NK-92 treated with Interleukin-12 subunit alpha and Interleukin-12 subunit beta, amount 100 ng/mL, for 24 hours (cell line): ENCODE measurements around the gene SLMAP.

Experiments
- DNase-seq: peaks from one replicate; lab custom pipeline; 2025; lab: John Stamatoyannopoulos, UW

Gene SLMAP

DNA sequence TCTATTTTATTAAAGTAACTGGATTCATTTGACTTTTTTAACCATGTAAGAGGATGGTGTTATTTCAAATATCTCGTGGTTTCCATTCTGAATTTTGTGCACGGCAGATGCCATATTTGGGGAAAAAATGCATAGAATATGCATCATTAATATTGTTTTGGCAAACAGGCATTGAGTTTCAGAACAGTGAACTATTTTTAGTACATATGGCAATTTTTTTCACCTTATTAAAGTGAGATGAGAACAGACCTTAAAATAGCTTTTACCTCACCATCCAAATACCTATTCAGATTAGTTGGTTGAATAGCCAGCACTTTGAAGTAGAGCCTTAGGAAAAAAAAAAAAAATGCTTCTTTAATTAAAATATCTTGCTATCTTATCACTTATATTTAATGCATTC is 134.8 kb downstream of the SLMAP start:
- DNase-seq = no peak

- DNase-seq = no peak
These were observed 136.3 kb downstream of the SLMAP start for GRCh38 chr3:57892423-57892822.

DNA sequence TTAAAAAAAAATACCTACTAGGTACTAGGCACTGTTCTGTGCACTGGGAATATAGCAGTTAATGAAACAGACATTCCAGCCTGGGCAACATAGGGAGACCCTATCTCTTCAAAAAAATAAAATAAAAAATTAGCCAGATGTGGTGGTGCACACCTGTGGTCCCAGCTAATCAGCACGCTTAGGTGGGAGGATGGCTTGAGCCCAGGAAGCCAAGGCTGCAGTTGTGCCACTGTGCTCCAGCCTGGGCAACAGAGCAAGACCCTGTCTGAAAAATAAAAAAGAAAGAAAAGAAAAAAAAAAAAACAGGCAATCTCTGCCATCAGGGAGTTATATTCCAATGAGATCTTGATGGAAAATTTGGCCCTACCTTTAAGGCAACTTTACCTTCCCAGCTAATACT is 137.0 kb downstream of the SLMAP start:
- DNase-seq = no peak

DNA sequence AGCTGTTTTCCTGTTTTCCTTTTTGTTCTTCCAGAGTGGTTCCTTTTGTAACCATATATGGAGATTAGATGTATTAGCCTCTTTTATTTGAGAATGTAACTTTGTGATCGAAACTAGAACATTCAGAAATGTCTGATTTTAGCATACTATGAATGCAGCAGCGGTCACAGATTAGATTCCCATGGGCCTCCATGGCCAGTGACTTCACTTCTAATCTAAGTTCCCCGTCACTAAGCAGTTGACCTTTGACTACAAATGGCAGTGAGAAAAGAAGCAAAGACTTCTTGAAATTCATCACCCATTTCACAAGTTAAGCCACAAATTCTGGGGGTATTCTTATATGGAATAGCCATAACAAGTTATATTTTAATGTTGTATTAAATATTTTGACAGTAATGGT is 137.6 kb downstream of the SLMAP start:
- DNase-seq = no peak

GRCh38 chr3:57896031-57896430 is 139.9 kb downstream of the SLMAP start:
- DNase-seq = no peak

DNA sequence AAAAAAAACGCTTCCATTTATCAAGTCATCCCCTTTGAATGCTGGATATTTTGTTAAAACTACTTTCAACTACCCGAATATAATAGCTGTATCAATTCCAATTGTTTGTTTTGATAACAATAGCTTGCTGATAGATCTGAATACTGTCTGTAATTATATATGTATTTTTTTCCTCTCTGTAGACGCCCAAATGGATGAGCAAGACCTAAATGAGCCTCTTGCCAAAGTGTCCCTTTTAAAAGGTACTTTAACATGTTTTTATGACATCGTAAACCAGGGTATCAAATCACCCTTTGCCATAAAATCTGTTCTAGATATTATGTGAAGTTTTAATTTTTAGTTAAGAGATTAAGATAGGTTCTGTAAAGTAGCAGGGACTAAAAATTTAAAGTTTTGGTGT is 140.6 kb downstream of the SLMAP start:
- no peak for DNase-seq

DNA sequence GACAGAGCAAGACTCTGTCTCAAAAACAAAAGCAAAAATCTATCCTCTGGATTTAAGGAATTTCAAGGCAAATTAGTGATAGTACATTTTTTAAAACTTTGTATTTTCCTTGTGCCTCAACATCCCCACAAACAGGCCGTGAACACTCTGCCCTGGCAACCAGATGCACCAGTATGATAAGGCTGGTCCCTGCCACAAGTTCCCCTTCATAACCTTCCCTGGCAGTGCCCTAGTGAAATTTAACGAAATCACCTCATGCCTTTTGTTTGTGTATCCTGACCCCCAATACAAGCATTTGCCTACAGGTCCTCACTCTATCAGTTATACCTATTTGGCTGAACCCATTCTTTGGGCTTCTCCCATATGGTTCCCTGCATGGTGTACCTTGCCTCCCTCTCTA is 144.7 kb downstream of the SLMAP start:
- DNase-seq = no peak

DNA sequence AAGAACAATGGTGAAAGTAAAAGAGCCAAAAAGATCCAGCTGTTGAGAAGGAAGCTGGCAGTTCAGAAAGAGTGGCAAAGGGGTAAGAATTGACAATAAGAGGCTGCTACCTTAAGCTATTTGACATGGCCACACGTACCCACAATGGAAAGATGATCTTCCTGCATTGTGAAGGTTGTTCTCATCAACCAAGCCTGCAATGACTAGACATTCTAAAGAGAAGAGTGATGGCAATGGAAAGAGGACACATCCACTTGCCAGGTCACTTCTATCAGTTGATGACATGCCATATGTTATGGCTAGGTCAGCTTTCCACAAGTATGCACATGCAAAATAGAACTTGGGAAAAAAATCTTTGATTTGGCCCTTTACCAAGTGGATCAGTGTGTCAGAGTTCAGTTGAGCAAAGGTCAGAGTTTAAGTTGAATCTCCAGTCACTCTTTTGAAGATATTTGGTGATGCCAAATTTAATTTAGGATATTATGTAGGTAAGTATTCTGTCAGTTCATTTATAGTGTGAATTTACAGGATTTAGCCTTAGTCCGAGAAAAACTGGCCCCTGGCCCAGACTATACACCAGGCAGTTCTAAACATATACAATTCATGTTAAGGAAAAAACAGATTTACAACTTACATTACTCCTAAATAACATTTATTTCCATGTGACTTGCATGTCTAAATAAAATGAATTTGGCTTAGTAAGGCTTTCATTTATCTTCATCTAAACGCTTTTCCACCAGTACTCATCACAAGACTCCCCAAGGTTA is 147.2 kb downstream of the SLMAP start:
- no peak for DNase-seq

DNA sequence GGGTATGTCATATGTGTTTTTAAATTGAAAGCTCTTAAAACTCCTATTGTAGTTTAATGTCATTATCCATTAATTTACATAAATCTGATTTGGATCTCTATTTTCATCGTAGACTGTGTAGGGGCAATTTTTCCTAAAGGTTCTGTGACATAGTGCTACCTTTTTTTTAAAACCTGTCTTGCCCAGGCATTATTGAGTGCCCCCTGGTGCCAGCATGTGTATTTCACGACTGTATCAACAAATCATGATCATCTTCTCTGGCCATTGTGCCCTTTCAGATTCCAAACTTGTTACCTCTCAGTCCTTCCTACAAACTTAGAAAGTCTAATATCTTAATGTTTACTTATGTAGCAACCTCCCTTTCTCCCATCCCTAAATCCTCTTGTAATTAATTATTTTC is 154.9 kb downstream of the SLMAP start:
- no peak for DNase-seq

- DNase-seq = no peak
These were observed 155.5 kb downstream of the SLMAP start for GRCh38 chr3:57911593-57911992.

GRCh38 chr3:57917601-57918000 is 161.5 kb downstream of the SLMAP start:
- DNase-seq = no peak

- DNase-seq = no peak
These were observed 162.2 kb downstream of the SLMAP start for GRCh38 chr3:57918123-57918837.

DNA sequence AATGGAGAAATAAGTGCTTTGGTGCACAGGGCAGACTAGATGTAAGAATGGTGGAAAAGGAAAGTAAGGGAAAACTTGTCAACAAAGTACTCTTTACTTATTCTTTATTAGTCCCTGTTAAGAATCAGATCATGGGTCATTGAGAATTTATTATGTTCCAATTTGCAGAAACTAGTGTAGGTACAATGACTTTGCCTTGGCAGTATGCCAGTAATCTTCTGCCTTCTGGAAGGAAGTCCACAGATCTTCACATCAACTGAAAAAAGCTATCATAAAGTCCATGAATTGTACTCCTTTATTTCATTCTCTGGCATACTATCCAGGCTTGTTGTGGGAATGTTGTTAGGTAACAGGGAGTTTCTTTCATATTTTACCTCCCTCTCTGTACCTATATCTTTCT is 163.9 kb downstream of the SLMAP start:
- no peak for DNase-seq

GRCh38 chr3:57923101-57923500 is 167.0 kb downstream of the SLMAP start:
- no peak for DNase-seq

DNA sequence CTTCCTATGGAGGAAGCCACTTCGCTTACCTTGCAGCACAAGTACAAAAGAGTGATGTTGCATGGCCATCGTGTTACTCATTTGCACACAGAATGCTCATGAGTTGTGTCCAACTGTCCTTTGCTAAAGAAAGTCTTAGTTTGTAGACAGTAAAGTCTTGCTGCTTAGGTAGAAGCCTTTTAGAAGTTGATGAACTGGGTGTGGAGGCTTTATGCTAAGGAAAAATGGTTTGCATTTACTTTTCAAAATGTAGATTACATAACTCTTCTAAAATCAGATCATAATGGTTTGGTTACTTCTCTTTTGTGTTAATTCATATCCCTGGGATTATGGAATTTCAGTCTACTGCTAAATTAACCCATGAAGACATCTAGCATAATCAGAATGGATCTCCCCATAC is 167.6 kb downstream of the SLMAP start:
- DNase-seq = no peak

DNA sequence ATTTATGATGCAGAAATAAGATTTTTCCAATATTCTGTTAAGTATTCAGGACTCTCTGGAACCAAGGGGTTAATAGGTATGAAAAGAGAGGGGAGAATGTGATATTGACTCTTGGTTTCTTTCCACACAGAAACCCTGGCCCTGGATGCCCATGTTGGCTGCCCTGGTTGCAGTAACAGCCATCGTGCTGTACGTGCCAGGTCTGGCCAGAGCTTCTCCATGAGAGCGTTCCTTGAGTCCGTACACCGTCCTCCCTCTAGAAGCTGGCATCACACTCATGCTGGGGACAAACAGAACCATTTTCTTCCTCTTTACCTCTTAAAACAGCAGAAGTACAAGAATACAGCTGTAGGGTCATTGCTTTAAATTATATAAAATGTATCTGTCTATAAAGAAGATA is 171.1 kb downstream of the SLMAP start:
- no peak for DNase-seq

DNA sequence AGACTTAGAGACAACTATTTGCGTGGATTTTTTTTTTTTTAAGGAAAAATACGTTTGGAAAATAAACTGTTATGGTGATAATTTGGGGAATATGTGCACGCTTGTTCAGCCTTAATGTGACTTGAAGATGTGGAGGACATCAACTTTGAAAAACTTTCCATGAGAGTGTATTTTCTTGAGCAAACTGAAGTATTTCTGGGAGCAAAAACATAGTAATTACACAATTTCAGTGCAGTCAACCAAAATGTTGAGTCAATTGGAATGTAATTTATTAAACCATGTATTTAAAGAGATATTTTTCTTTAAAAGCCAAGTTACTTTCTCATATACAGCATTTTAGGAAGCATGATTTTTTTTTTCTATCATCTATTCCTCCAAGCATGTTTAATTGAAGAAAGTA is 171.8 kb downstream of the SLMAP start:
- DNase-seq = no peak

GRCh38 chr3:57928511-57928910 is 172.4 kb downstream of the SLMAP start:
- DNase-seq = no peak

DNA sequence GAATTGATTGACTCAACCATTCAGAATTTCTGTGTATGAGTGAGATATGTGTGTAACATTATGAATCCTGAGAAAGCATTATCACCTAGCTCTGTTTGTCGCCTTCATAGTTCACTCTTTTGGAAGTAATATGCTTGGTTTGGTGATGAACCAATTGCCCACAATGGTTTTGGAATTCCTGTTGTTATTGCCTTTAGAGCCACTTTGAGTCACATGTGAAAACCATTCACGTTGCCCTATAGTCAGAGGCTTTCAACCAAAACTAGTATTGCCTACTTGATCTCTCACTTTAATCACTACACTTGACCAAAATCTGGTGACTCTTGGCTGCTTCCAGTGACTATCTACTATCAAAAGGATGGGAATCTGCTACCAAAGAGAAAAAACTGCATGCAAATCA is 173.9 kb downstream of the SLMAP start:
- no peak for DNase-seq

DNA sequence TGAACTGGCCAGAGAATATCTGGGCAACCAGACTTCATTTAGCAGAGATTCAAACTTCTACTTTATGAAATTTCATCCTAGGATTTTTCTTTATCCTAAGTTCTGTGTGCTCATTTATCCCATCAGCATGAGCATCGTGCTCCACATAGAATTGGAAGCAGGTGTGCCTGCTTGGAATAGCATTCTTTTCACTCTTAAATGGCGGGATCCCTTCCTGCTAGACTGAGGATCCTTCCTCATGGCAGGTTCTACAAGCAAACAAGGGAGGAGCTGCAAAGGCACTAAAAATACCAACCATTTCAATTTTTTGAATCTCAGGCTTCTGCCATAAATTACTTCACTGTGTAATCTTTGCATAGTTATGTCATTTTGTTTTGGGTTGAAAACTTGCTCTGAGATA is 177.5 kb downstream of the SLMAP start:
- no peak for DNase-seq

DNA sequence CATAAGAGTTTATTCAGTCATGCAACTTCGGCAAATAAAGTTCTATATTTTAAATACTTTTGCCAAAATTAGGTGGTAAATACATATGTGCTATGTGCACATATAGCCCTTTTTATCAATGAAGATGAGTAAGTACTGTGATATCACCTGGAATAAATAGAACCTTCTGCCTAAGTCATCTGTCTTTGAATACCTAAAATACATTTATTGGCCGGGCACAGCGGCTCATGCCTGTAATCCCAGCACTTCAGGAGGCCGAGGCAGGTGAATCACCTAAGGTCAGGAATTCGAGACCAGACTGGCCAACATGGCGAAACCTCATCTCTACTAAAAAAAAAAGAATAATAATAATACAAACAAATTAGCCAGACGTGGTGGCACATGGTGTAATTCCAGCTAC is 178.3 kb downstream of the SLMAP start:
- DNase-seq = no peak

GRCh38 chr3:57935539-57935938 is 179.4 kb downstream of the SLMAP start:
- no peak for DNase-seq

DNA sequence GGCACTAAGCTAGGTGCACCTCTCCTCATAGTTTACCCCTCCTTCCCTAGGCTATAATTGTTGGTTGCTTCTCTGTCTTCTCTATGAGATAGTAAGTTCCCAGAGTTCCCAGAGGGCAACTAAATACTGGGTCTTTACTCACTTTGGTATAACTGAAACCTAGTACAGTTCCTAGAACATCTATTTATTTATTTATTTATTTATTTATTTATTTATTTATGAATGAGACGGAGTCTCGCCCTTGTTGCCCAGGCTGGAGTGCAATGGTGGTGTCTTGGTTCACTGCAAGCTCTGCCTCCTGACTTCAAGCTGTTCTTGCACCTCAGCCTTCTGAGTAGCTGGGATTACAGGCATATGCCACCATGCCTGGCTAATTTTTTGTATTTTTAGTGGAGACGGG is 181.0 kb downstream of the SLMAP start:
- DNase-seq = no peak

GRCh38 chr3:57939775-57940174 is 183.7 kb downstream of the SLMAP start:
- DNase-seq = no peak
